SK-N-MC (cell line): ENCODE results near the gene ZSWIM4.
A peak's percentile ranks its signal among the peaks of the same experiment; 100 is the strongest.

ENCODE experiments used
- DNase-seq: peaks from one replicate; pipeline ENCODE4 v3.0.0-alpha.2; 2011; ENCODE audit warnings: low read depth, low spot score
- H3K27ac ChIP-seq: fragments of 200-600 bp; sonication (generic); 2 replicates; pipeline ENCODE4 v1.5.1; 2016; ENCODE audit warnings: mixed run types
- H3K36me3 ChIP-seq: fragments of 200-600 bp; sonication (generic); 2 replicates; pipeline ENCODE4 v1.6.1; 2017; ENCODE audit warnings: antibody characterized with exemption, low read length, mixed read lengths; ENCODE audit not compliant: insufficient read depth
- H3K4me3 ChIP-seq: fragments of 200-600 bp; sonication (generic); 2 replicates; pipeline ENCODE4 v1.5.1; 2016
- H3K9ac ChIP-seq: fragments of 200-600 bp; sonication (generic); 2 replicates; pipeline ENCODE4 v1.8.0; 2017; ENCODE audit warnings: mixed run types, mixed read lengths; ENCODE audit not compliant: insufficient read length
- H3K9me3 ChIP-seq: fragments of 200-600 bp; sonication (generic); 2 replicates; pipeline ENCODE4 v1.6.1; 2017; ENCODE audit warnings: low read depth, mild to moderate bottlenecking, antibody characterized with exemption, low read length, moderate library complexity, mixed read lengths
- EZH2 ChIP-seq: fragments of 200-600 bp; sonication (generic); IDR thresholded peaks from one replicate; pipeline ENCODE4 v1.6.1; 2017; ENCODE audit warnings: antibody characterized with exemption
- FOXP2 ChIP-seq: optimal IDR thresholded peaks from 2 replicates; pipeline ENCODE3; 2011; ENCODE audit warnings: mild to moderate bottlenecking, moderate library complexity; ENCODE audit not compliant: insufficient read depth; ENCODE audit errors: extremely low read length, control extremely low read depth
- POLR2AphosphoS5 ChIP-seq: IDR thresholded peaks from 2 replicates; pipeline ENCODE4 v1.6.1; 2012; ENCODE audit warnings: mild to moderate bottlenecking, low read depth, low read length, borderline replicate concordance

ZSWIM4 gene

GRCh38 chr19:13856497-13856896, 61.3 kb downstream of the ZSWIM4 start:
- no peak for TF ChIP-seq FOXP2
- no peak for TF ChIP-seq POLR2AphosphoS5
- TF ChIP-seq EZH2, result no peak
- no peak overlapping the region for H3K9ac ChIP-seq

GRCh38 chr19:13859361-13859880, 64.2 kb downstream of the ZSWIM4 start:
- H3K9me3 ChIP-seq, result no peaks in the 10 kb centered on the region
- no peak for TF ChIP-seq FOXP2
- TF ChIP-seq EZH2, result no peak
- no peak for TF ChIP-seq POLR2AphosphoS5
- no peaks in the 10 kb centered on the region for H3K36me3 ChIP-seq
- DNase-seq, result no peak
- H3K9ac ChIP-seq, result no peak overlapping the region
- no peak overlapping the region for H3K4me3 ChIP-seq
- H3K27ac ChIP-seq, result no peak overlapping the region

More at GRCh38 chr19:13856497-13856896, 61.3 kb downstream of the ZSWIM4 start:
- Histone ChIP-seq H3K27ac (peak overlapping the region; percentile 31; the same call in 1 of the 2 replicates), H3K9me3 (no peaks in the 10 kb centered on the region), H3K36me3 (no peaks in the 10 kb centered on the region), H3K4me3 (no peak overlapping the region)
- DNase-seq, result no peak

DNA sequence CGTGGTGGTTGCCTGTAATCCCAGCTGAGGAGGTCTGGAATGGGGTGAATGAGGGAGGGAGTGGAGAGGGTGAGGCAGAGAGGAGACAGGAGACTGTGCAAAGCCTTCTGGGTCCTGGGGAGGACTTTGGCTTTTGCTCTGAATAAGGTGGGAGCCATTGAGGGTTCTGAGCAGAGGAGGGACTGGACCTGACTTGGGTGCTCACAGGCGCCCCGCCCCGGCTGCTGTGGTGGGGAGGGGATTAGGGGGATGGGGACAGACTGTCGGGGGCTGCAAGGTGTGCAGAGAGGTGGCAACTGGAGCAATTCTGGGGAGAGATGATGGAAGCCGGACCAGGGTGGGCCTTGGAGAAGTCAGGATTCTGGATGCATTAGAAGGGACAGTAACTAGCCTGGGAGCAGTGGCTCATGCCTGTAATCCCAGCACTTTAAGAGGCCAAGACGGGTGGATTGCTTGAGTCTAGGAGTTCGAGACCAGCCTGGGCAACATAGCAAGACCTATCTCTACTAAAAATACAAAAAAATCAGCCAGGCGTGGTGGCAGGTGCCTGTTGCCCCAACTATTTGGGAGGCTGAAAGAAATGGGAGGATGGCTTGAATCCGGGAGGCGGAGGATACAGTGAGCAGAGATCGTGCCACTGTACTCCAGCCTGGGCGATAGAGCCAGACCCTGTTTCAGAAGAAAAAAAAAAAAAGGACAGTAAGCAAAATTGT, 65.6 kb downstream of the ZSWIM4 start:
- TF ChIP-seq POLR2AphosphoS5, result no peak
- TF ChIP-seq FOXP2, result no peak
- no peak for TF ChIP-seq EZH2
- Histone ChIP-seq H3K4me3 (peak overlapping the region; percentile 76), H3K9me3 (no peaks in the 10 kb centered on the region), H3K27ac (peak overlapping the region; percentile 98), H3K36me3 (no peaks in the 10 kb centered on the region), H3K9ac (peak overlapping the region; percentile 71)
- DNase-seq, result no peak

GRCh38 chr19:13861392-13861713, 66.1 kb downstream of the ZSWIM4 start:
- peak; percentile 25; the same call in 1 of the 2 replicates for TF ChIP-seq POLR2AphosphoS5
- TF ChIP-seq EZH2, result no peak
- peak overlapping the region; percentile 98 for H3K27ac ChIP-seq
- no peaks in the 10 kb centered on the region for H3K9me3 ChIP-seq
- peak overlapping the region; percentile 71 for H3K9ac ChIP-seq
- H3K4me3 ChIP-seq, result peak overlapping the region; percentile 76
- no peaks in the 10 kb centered on the region for H3K36me3 ChIP-seq
- DNase-seq, result peak; percentile 58

DNA sequence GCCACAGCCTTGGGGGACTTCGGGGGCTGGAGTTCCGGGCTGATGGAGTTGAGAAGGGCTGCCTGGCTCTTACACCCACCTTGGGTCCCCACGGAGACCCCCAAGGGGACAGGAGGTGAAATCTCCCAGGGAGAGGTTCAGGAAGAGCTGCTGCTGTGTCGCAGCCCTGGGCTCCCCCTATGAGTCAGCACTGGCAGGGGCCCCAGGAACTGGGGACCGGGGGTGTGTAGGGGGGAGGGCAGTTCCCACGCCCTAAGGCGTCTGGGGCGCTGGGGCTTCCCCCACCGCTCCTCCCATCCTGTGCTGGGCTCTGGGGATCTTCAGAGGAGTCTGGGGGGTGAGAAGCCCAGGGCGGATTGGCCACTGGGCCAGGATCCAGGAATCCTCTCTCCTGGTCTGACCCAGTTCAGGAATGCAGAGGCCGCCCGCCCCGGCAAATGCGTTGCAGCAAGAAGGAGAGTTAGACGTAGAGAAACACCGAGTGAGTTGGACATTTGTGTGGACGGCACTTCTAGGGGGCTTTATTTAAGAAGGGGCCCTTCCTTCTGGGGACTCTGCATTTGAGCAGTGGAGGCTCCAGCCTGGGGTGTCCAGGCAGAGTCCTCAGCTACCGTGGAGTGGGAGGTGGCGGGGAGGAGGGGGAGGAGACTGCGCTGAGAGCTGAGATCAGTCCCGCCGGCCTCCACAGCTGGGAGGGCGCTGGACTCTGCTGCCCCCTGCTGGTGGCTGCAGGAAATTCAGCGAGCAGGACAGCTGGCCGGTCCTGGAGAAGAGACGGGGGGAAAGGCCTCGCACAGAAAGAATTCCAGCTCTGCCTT, 66.7 kb downstream of the ZSWIM4 start:
- DNase-seq, result no peak
- Histone ChIP-seq H3K36me3 (no peaks in the 10 kb centered on the region), H3K9ac (peak overlapping the region; percentile 71), H3K27ac (peak overlapping the region; percentile 98), H3K4me3 (peak overlapping the region; percentile 76), H3K9me3 (no peaks in the 10 kb centered on the region)
- TF ChIP-seq FOXP2 (peak; percentile 12), POLR2AphosphoS5 (peak; percentile 46), EZH2 (no peak)

GRCh38 chr19:13864046-13864666, 68.9 kb downstream of the ZSWIM4 start:
- DNase-seq, result no peak

DNA sequence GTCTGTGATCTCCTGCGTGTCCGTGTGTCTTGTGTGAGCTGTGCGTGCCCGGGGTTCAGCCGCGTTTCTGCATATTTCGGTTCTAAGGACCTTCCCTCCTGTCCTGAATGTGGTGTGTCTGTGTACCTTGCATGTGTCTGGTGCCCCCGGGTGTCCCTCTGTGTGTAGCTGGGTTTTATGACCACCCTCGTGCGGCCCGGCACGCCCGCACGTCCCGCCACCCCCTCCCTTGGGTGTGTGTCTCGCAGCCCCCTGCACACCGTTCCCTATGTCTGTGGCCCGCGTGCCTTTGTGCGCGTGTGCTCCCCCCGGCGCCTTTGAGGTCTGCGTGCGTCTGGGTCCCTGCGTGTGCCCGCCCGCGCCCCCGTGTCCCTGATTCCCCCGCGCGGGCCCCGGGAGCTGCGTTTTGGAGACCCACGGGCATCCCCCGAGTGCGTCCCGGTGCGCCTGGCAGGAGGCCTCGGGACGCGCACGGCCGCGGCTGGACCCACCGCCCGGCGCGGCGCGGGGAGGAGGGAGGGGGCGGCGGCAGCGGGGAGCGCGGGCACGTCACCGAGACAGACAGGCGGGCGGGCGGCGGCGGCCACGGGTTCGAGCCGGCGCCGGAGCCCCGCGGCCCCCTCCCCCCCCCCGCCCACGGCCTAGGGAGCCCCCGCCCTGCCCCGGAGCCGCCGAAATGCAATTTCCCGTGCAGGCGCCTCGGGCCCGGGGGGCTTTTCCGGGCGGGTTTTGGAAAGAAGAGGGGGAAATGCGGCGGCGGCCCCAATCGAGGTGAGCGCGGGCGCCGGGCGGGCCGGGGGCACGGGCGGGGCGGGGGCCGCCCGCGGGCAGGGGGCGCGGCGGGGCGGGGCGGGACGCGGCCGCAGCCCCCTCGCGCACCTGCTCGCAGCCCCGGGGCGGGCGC, 69.7 kb downstream of the ZSWIM4 start:
- Histone ChIP-seq H3K9me3 (no peaks in the 10 kb centered on the region), H3K4me3 (peak overlapping the region; percentile 79), H3K9ac (no peak overlapping the region), H3K36me3 (no peaks in the 10 kb centered on the region), H3K27ac (peak overlapping the region; percentile 83)
- DNase-seq, result no peak
- TF ChIP-seq FOXP2, result no peak
- TF ChIP-seq EZH2, result no peak
- no peak for TF ChIP-seq POLR2AphosphoS5

More at GRCh38 chr19:13864046-13864666, 68.9 kb downstream of the ZSWIM4 start:
- peak overlapping the region; percentile 83 for H3K27ac ChIP-seq
- H3K9ac ChIP-seq, result no peak overlapping the region
- no peaks in the 10 kb centered on the region for H3K9me3 ChIP-seq
- H3K4me3 ChIP-seq, result peak overlapping the region; percentile 72
- no peaks in the 10 kb centered on the region for H3K36me3 ChIP-seq
- no peak for TF ChIP-seq FOXP2
- TF ChIP-seq POLR2AphosphoS5, result no peak
- no peak for TF ChIP-seq EZH2
